ENCODE results near the gene SH3RF3.
"Not testable (repeated sequence)": the region's sequence is repeated elsewhere in the genome, so short reads cannot be mapped to it uniquely, and the experiment has no call there.

SH3RF3 gene

DNA sequence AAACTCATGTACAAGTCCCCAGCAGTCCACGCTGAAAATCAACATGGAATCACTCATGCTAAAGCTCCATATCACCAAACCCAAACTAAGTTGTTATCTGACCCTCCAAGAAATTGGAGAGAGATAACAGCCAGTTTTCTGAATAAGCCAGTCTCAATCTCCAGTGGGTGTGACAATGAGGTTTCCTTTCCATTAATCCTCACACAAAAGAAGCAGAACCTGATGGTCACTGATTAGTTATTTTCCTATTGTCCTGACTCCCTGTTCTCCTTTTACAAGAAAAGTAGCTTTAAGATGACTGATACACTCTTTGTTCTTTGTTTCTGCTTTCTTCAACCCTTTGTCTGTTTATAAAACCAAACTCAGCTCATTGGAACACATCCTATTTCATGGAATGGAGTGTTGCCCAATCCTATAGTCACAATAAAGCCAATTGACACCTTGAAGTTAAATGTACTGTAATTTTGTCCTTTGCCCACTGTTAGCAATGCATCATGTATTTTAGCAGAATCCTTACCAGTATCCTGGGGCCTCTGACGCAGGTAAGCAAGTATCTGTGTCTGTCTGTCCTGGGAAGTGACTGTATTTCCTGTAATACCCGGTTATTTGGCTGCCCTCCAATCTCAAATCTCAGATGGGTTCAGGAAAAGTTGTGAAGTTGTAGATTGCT is 30.6 kb upstream of the SH3RF3 start:
- H3K4me3 ChIP-seq (ENCODE audit: low read length) = no peak overlapping the region
- H3K9me3 ChIP-seq (ENCODE audit: low read length) = peaks cover 2% of the 10 kb centered on the region
- H3K4me1 ChIP-seq (ENCODE audit: insufficient read depth, low read length) = no peaks in the 10 kb centered on the region
- H3K27me3 ChIP-seq (ENCODE audit: insufficient read depth, low read length) = no peaks in the 10 kb centered on the region
- H2AFZ ChIP-seq (ENCODE audit: low read depth, low read length) = no peak overlapping the region
- no peaks in the 10 kb centered on the region for H3K36me3 ChIP-seq (ENCODE audit: insufficient read depth, low read length)

DNA sequence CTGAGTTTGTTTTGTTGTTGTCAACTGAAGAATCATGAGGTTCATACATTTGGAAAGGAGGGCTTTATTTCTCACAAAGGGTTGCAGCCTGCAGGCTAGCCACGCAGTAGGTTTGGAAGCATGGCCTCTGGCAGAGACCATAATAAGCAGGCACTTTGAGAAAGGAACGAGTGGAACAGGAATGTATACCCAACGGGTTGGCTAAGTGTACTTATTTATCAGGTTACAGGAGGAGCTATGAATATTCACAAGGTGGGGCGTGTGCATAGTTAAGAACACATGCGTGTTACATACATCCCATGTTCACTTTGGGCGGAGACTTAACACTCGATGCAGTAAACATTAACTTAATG is 30.1 kb upstream of the SH3RF3 start:
- no peak overlapping the region for H2AFZ ChIP-seq (ENCODE audit: low read depth, low read length)
- H3K27me3 ChIP-seq (ENCODE audit: insufficient read depth, low read length) = no peaks in the 10 kb centered on the region
- H3K4me3 ChIP-seq (ENCODE audit: low read length) = no peak overlapping the region
- H3K36me3 ChIP-seq (ENCODE audit: insufficient read depth, low read length) = no peaks in the 10 kb centered on the region
- H3K9me3 ChIP-seq (ENCODE audit: low read length) = peaks cover 2% of the 10 kb centered on the region
- no peaks in the 10 kb centered on the region for H3K4me1 ChIP-seq (ENCODE audit: insufficient read depth, low read length)

DNA sequence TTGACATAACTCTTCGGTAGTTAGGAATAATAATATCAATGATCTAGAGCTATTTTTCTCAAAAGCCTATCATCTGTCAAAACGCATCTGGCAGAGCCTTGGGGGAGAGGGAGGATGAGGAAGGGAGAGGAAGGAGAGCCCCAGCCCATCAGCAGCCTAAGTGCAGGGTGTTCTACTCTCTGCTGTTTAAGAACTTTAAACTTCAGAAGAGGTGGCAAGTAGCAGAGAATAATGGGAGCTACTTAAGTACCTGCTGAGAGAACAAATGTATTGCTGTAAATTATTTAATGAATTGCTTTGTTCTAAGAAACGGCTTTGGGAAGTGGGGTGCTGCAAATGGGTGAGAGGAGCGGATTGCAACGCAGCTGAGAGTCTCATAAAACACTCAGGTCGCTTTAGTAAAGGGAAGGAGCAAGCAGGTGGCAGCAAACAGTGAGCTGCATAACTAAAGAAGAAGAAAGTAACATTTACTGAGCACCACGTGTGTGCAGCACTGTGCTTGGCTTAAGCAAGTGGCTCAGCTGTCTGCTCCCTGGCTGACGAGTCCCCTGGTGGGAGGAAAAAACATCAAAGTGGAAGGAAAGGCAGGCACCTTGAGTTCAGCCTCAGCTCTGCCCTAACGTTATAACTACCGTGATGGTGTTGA is 26.3 kb upstream of the SH3RF3 start:
- Histone ChIP-seq H3K4me1 (ENCODE audit: insufficient read depth, low read length) (no peaks in the 10 kb centered on the region), H2AFZ (ENCODE audit: low read depth, low read length) (no peak overlapping the region), H3K36me3 (ENCODE audit: insufficient read depth, low read length) (no peaks in the 10 kb centered on the region), H3K4me3 (ENCODE audit: low read length) (no peak overlapping the region), H3K9me3 (ENCODE audit: low read length) (no peaks in the 10 kb centered on the region), H3K27me3 (ENCODE audit: insufficient read depth, low read length) (no peaks in the 10 kb centered on the region)

DNA sequence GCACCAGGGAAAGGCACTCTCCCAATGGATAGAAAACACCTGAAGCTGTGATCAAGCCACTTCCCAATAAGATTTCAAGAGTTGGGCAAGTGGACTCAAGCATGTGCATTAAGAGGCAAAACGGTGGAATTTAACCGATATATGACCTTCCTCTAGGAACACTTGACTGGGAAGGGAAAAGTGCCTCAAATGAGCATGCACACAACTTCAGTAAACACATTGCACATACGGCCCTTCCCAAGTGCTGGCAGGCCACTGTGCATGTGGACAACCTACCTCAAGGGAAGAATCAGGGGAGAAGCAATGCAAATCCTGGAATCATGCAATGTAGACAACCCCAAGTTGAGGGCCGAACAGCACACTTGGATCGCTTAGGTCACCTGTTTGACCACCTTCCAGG is 23.9 kb upstream of the SH3RF3 start:
- H3K27me3 ChIP-seq (ENCODE audit: insufficient read depth, low read length) = peaks cover 3% of the 10 kb centered on the region
- H2AFZ ChIP-seq (ENCODE audit: low read depth, low read length) = no peak overlapping the region
- no peaks in the 10 kb centered on the region for H3K36me3 ChIP-seq (ENCODE audit: insufficient read depth, low read length)
- no peak overlapping the region for H3K4me3 ChIP-seq (ENCODE audit: low read length)
- peaks cover 3% of the 10 kb centered on the region for H3K4me1 ChIP-seq (ENCODE audit: insufficient read depth, low read length)
- H3K9me3 ChIP-seq (ENCODE audit: low read length) = no peaks in the 10 kb centered on the region

DNA sequence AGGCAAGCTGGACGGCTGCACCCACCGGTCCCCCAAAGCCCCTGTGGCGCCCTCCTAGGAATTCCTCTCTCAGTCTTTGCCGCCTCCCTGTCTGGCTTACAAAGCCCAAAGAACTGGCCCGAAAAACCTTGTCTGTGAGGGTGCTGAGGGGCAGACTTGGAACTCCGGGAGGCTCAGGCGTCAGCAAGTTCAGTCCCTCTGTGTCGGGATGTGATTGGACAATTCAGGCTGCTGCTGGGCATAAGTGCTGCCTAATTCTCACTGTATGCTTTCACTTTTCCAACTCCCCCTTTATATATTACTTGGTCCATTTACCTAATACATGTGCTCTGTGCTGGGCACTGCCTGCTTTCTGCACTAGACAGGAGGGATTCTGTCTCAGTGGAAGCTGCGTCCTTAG is 20.3 kb upstream of the SH3RF3 start:
- Histone ChIP-seq H3K27me3 (ENCODE audit: insufficient read depth, low read length) (peaks cover 3% of the 10 kb centered on the region), H3K4me3 (ENCODE audit: low read length) (no peak overlapping the region), H3K9me3 (ENCODE audit: low read length) (no peaks in the 10 kb centered on the region), H3K36me3 (ENCODE audit: insufficient read depth, low read length) (no peaks in the 10 kb centered on the region), H2AFZ (ENCODE audit: low read depth, low read length) (no peak overlapping the region), H3K4me1 (ENCODE audit: insufficient read depth, low read length) (peaks cover 3% of the 10 kb centered on the region)

DNA sequence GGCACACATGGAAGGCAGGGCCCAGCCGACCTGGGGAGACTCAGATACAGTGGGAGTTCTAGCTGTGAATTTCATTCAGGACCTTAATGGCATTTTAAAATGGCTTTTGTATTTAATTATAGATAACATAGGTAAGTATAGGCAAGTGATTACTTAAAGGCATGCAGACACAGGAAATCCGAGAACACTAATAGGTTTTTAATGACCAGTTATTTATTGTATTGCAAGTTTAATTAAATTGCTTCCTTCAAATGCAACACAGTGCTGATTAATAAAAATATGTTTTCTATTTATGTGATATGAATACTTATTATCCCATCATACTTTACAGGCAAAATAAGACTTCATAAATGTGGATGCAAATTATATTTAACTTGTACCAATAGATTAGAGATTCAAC is 19.7 kb upstream of the SH3RF3 start:
- H2AFZ ChIP-seq (ENCODE audit: low read depth, low read length) = no peak overlapping the region
- H3K27me3 ChIP-seq (ENCODE audit: insufficient read depth, low read length) = peaks cover 3% of the 10 kb centered on the region

DNA sequence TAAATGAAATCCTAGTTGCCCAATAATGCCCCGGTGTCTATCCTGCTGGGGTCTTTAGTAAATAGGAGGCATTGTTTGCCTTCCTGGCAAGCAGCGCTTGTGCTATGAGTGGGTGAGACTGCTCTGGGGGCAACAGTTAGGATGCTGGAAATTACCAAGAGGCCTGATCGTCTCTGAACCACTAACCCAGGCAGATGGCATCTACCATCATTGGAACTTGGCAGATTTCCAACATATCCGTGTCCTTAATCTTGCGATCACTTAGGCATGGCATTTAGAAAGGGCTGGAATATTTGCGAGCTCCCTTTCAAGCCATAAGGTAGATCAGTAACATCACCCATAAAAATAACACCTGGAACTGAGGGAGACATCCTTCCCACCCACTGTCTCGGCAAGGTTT is 18.8 kb upstream of the SH3RF3 start:
- H2AFZ ChIP-seq (ENCODE audit: low read depth, low read length) = no peak overlapping the region
- H3K4me3 ChIP-seq (ENCODE audit: low read length) = no peak overlapping the region
- peaks cover 3% of the 10 kb centered on the region for H3K27me3 ChIP-seq (ENCODE audit: insufficient read depth, low read length)
- H3K4me1 ChIP-seq (ENCODE audit: insufficient read depth, low read length) = peaks cover 3% of the 10 kb centered on the region
- no peaks in the 10 kb centered on the region for H3K36me3 ChIP-seq (ENCODE audit: insufficient read depth, low read length)
- H3K9me3 ChIP-seq (ENCODE audit: low read length) = no peaks in the 10 kb centered on the region

More for the DNA sequence above, 19.7 kb upstream of the SH3RF3 start:
- no peaks in the 10 kb centered on the region for H3K36me3 ChIP-seq (ENCODE audit: insufficient read depth, low read length)
- H3K9me3 ChIP-seq (ENCODE audit: low read length) = no peaks in the 10 kb centered on the region
- H3K4me3 ChIP-seq (ENCODE audit: low read length) = no peak overlapping the region
- peaks cover 3% of the 10 kb centered on the region for H3K4me1 ChIP-seq (ENCODE audit: insufficient read depth, low read length)

DNA sequence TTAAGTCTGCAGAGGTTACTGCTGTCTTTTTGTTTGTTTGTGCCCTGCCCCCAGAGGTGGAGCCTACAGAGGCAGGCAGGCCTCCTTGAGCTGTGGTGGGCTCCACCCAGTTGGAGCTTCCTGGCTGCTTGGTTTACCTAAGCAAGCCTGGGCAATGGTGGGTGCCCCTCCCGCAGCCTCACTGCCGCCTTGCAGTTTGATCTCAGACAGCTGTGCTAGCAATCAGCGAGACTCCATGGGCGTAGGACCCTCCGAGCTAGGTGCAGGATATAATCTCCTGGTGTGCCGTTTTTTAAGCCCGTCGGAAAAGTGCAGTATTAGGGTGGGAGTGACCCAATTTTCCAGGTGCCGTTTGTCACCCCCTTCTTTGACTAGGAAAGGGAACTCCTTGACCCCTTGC is 11.8 kb upstream of the SH3RF3 start:
- not testable (repeated sequence) for H3K27me3 ChIP-seq (ENCODE audit: insufficient read depth, low read length); H3K4me1 ChIP-seq (ENCODE audit: insufficient read depth, low read length); H2AFZ ChIP-seq (ENCODE audit: low read depth, low read length); H3K4me3 ChIP-seq (ENCODE audit: low read length); H3K9me3 ChIP-seq (ENCODE audit: low read length); H3K36me3 ChIP-seq (ENCODE audit: insufficient read depth, low read length)

DNA sequence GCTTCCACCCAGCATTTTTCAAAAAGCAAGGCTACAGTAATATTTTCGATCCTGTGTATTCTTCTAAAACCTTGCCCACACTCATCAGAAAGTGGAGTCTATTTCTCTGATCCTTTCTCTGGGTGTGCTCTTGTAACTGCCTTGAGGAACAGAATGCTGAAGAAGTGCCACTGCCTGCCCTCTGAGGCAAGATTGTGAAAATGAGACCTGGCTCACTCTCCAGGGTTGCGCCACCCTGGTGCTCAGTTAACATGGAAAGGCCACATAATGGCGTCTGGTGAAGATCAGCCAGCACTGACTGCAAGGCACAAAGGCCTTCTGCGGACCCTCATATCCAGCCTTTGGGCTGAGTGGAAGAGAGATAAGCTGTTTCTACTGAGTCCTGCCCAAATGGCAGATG is 11.2 kb upstream of the SH3RF3 start:
- H3K4me3 ChIP-seq (ENCODE audit: low read length) = no peak overlapping the region
- no peak overlapping the region for H2AFZ ChIP-seq (ENCODE audit: low read depth, low read length)
- peaks cover 9% of the 10 kb centered on the region for H3K27me3 ChIP-seq (ENCODE audit: insufficient read depth, low read length)
- no peaks in the 10 kb centered on the region for H3K36me3 ChIP-seq (ENCODE audit: insufficient read depth, low read length)
- H3K4me1 ChIP-seq (ENCODE audit: insufficient read depth, low read length) = no peaks in the 10 kb centered on the region
- H3K9me3 ChIP-seq (ENCODE audit: low read length) = peaks cover 2% of the 10 kb centered on the region

DNA sequence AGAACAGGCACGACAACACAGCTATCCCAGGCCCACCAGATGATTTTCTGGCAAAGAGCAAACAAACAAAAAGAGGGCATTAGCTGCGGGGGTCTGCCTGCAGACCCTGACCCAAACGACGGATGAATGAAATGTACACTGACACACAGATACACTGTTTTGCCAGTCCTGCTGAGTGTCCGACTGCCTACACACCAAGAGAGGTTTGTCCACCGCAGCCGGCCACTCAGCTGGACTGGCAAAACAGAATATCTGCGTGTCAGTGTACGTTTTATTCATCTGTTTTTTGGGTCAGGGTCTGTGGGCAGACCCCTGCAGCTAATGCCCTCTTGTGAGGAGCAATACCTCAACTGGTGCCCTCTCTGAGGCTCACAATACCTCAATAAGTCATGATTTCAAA is 10.7 kb upstream of the SH3RF3 start:
- Histone ChIP-seq H3K36me3 (ENCODE audit: insufficient read depth, low read length) (no peaks in the 10 kb centered on the region), H3K4me3 (ENCODE audit: low read length) (no peak overlapping the region), H2AFZ (ENCODE audit: low read depth, low read length) (no peak overlapping the region), H3K27me3 (ENCODE audit: insufficient read depth, low read length) (peaks cover 9% of the 10 kb centered on the region), H3K4me1 (ENCODE audit: insufficient read depth, low read length) (no peaks in the 10 kb centered on the region), H3K9me3 (ENCODE audit: low read length) (peaks cover 2% of the 10 kb centered on the region)

DNA sequence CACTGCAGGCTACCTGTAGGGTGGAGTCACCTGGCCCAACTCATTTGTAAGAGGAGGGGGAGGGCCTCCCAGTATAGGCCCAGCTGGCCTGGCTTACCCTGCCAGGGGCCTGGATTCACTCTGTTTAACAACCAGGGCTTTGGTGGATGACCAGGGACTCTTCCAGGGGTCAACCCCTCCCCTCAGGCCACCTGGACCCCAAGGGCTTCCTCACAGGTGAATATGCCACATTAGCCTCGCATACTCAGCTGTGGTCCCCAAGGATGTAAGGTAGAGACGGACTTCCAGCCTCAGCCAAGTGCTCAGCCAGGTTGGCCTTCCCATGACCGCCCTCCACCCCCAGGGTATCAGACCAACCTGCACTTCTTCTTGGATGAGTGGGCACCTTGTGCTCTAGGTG is 8.8 kb upstream of the SH3RF3 start:
- no peaks in the 10 kb centered on the region for H3K4me1 ChIP-seq (ENCODE audit: insufficient read depth, low read length)
- H3K4me3 ChIP-seq (ENCODE audit: low read length) = no peak overlapping the region
- no peak overlapping the region for H2AFZ ChIP-seq (ENCODE audit: low read depth, low read length)
- peaks cover 9% of the 10 kb centered on the region for H3K27me3 ChIP-seq (ENCODE audit: insufficient read depth, low read length)
- H3K36me3 ChIP-seq (ENCODE audit: insufficient read depth, low read length) = no peaks in the 10 kb centered on the region
- H3K9me3 ChIP-seq (ENCODE audit: low read length) = peaks cover 2% of the 10 kb centered on the region

DNA sequence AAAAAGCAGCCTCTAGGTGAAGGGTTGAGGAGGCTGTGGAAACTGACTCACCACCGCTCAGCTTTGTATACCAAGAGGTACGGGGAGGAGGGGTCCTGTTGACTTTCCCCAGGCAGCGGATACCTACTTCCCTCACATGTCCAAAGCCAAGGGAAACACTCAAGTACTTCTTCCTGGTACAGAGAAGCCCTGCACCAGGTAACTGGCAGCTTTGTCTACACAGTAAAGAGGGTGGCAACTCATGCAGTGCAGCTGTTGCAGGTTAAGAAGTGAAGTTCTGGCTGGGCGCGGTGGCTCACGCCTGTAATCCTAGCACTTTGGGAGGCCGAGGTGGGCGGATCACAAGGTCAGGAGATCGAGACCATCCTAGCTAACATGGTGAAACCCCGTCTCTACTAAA is 8.3 kb upstream of the SH3RF3 start:
- not testable (repeated sequence) for H2AFZ ChIP-seq (ENCODE audit: low read depth, low read length); H3K27me3 ChIP-seq (ENCODE audit: insufficient read depth, low read length); H3K36me3 ChIP-seq (ENCODE audit: insufficient read depth, low read length); H3K4me3 ChIP-seq (ENCODE audit: low read length); H3K9me3 ChIP-seq (ENCODE audit: low read length); H3K4me1 ChIP-seq (ENCODE audit: insufficient read depth, low read length)

DNA sequence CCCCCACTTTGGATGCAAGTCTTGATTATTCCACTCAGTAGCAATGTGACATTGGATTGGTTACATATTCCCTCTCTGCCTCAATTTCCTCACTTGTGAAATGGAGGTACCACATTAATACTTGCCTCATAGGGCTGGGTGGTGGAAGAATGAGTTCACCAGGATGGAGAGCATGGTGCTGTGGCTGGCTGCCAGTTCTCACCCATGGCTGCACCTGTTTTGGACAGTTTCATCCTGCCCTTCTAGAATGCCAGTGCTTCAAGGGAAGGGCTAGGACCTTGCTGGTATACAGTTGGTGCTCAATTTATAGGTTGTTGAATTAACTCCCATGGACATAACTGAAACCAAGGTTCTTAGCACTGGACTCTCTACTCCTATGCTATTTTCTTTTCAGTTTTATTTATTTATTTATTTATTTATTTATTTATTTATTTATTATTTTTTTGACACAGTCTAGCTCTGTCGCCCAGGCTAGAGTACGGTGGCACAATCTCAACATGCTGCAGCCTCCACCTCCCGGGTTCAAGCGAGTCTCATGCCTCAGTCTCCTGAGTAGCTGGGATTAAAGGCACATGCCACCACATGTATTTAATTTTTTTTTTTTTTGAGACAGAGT is 5.3 kb upstream of the SH3RF3 start:
- H3K4me3 ChIP-seq (ENCODE audit: low read length) = no peak overlapping the region
- peaks cover 14% of the 10 kb centered on the region for H3K27me3 ChIP-seq (ENCODE audit: insufficient read depth, low read length)
- H2AFZ ChIP-seq (ENCODE audit: low read depth, low read length) = no peak overlapping the region
- no peaks in the 10 kb centered on the region for H3K9me3 ChIP-seq (ENCODE audit: low read length)
- no peaks in the 10 kb centered on the region for H3K4me1 ChIP-seq (ENCODE audit: insufficient read depth, low read length)
- H3K36me3 ChIP-seq (ENCODE audit: insufficient read depth, low read length) = no peaks in the 10 kb centered on the region
